Smooth muscle cell of the brain vasculature (primary cell): Measurements from ENCODE around the gene PARD6G.
"Not testable (repeated sequence)": the region's sequence is repeated elsewhere in the genome, so short reads cannot be mapped to it uniquely, and the experiment has no call there.

ENCODE experiments used
- DNase-seq: peaks from one replicate; pipeline ENCODE4 v3.0.0-alpha.2; 2012; ENCODE audit warnings: low read depth, low spot score

PARD6G gene

DNA sequence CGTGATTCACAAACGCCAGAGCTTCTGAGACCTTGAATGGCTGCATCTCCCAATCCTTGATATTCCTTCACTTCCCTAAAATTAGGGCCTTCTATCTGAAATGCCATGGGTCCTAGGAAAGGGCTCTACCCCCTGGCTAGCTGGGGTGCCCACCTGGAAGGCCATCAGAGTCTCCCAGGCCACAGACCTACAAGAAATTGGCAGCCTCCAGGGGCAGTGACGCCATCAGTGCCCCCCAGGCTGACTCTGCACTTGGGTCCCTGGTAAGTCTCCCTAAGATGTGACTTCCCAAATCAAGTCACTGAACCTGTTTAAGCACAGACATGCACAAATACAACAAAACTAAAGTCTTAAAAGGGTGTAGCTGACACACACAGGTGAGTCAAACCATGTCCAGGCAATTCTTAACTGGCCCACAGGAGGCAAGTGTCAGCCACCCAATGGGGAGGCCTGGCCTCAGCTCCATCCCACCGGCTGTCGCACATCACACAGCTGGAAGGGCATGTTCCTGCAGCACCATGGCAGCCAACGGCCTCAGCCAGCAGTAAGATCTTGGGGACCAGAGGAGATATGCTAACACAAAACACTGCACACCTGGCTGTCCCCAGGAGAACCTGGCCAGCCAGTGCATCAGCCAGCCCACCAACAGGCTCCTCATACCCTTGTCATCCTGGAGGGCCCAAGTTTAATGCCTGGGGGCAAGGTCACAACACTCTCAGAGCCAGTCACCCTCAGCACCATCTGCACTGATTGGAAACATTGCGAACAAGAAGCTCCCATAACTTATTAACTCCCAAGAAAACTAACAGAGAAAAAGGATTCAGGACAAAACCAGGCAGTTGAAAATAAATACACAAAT lies 5.2 kb downstream of the PARD6G start:
- no peak for DNase-seq

DNA sequence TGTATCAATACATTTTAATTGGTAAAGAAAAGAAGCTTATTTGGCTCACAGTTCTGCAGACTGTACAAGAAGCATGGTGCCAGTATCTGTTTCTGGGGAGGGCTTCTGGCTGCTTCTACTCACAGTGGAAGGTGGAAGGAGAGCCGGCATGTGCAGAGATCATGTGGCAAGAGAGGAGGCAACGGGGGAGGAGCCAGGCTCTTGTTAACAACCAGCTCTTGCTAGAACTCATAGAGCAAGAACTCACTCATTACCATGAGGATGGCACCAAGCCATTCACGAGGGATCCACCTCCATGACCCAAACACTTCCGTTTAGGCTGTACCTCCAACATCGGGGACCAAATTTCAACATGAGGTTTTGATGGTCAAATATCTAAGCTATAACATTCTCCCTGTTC lies 7.5 kb downstream of the PARD6G start:
- DNase-seq = no peak

DNA sequence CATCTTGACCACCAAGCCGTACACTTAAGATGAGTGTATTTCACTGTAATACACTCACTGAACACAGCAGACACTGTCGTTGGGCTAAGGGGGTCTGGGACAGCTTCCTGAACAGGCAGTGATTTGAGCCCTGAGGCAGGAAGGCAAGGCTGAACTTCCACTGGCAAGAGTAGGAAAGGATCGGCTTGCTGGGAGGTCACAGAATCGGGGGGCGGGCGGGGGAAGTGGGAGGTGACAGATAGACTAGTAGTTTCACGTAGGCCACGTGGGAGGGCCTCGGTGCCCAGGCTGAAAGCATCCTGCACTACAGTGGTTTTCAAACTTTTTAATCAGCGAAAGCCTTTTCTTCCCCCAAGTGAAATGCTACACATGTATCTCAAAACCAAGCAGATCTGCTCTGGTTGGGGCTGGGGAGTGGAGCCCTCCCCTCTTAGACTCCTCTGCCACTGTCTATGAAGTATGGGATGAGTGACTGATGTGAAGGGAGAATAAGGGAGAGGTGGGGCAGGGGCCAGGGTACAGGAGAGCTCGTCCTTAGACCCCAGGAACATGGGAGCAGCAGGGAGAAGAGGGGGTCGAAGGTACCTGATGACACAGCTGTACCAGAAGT lies 8.6 kb downstream of the PARD6G start:
- no peak for DNase-seq

DNA sequence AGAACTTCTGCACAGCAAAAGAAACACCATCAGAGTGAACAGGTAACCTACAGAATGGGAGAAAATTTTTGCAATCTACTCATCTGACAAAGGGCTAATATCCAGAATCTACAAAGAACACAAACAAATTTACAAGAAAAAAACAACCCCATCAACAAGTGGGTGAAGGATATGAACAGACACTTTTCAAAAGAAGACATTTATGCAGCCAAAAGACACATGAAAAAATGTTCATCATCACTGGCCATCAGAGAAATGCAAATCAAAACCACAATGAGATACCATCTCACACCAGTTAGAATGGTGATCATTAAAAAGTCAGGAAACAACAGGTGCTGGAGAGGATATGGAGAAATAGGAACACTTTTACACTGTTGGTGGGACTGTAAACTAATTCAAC lies 9.8 kb downstream of the PARD6G start:
- DNase-seq = not testable (repeated sequence)

DNA sequence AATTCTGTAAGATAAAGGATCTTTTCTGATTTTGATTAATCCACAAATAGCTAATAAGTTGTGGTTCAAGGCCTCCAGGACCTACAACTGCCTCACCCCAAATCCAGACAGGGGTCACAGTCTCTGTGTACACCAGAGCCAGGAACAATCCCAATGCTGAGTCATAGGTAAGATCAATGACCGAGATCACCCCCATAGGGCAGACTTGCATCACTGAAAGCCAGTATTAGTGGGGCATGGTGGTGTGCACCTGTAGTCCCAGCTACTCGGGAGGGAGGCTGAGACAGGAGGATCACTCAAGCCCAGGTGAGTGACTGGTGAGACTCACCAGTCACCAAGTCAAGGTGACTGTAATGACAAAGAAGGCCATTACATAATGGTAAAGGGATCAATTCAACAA lies 12.9 kb downstream of the PARD6G start:
- DNase-seq = no peak

DNA sequence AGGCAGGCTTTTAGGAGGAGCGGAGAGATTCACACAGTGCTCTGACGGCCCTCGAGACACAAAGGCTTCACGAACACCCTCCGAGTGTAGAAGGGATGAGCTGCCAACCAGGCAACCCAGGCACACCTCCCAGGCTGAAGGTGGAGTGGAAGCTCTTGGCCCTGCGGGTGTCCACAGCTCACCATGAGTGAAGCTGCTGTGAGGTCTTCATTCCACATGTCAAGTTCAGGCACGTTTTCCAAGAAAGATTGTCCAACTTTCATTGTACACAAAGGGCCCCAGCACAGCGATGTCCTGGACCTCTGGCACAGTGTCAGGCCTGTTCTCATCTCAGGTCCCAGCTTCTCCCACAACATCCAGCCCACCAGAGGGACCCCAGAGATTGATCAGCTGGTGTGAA lies 13.4 kb downstream of the PARD6G start:
- DNase-seq = no peak

DNA sequence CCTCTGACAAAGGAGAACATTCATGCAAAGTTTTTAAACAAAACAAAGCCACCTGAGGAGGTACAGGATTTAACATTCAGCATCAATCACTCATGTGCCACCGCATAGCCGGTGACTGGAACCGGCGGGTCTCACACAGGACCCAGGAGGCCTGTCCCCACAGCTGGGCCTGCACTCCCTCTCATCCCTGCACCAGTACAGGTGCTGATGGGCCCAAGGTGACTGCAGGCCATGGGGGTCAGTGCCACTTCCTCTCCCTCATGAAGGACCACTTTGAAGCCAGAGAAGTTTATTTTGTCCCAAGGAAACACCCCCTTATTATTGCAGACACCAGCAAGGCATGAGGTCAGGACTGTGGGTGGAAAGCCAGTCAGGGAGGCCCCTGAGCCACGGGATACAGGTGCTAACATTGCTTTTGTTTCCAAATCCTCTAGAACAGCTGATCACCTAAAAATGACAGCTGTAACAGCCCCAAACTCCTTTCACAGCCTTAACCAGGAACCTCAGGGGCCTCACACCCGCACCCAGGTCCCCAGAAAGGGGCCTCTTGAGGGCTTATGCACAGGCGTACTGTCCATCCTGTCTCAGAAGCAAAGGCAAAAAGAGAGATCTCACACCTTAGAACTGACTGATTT lies 14.0 kb downstream of the PARD6G start:
- DNase-seq = no peak

DNA sequence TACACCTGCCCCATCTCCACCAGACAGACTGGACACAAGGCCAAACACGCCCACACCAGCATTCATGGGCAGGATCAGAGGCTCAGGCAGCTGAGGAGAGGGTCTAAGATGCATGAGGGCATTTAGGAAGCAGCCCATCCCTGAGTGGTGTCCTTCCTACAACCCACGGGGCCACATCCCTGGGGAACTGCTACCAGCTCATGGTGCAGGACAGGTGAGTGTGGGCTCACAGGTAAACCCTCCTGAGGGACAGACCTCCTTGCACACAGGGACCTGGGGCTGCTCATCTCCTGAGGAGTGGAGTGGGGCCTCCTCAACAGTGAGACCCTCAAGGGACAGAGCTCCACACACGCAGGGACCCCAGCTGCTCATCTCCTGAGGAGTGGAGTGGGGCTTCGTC lies 14.6 kb downstream of the PARD6G start:
- DNase-seq = no peak

DNA sequence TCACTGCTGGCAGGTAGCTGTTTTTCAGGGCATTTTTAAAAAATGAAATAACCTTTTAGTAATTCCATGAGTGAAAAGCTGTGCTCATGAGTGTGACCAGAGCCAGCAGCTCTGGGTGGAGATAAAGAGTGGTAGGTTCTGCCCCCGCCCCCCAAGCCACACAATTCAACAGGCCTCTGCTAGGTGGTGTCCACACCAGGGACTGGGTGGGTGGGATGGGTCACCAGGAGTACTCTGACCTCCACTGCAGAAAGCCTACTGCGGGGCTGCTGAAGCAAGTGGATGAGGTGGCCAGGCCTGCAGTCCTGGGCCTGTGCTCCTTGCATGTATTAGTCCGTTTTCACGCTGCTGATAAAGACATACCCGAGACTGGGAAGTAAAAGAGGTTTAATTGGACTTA lies 15.3 kb downstream of the PARD6G start:
- no peak for DNase-seq

DNA sequence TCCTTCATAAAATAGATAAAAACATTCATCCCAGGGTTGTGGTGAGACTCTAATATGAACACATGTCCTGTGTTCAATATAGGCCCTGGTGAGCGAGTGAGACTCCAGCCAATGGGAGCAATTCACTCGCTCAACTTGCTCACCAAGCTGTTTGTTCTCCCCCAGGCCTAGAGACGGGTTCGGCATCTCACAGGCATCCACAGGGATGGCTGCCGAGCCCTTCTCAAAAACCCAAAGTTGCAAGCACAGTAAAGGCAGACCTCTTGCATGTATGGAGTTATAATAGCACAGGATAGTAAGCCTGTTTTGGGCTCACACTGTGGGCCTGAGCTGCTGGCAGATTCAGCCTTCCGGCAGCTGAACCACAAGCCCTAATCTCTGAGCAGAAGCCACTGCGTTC lies 15.7 kb downstream of the PARD6G start:
- DNase-seq = no peak

DNA sequence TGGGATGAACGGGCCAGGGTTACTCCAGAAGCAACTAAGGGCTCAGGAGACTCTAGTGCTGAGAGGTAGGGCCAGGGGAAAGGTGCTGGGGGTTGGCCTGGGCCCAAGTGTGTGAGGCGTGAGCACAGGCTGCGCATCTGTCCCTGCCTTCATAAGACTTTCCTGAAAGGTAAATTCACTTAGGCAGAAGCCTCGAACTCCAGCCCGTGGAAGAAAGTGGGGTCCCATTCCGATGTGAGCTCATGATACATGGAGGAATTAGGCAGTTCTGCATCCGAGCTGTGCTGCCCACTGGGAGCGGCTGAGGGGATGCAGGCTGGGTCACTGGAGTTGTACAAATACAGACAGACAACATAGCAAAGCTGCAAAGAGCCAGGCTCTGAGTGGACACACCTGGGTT lies 16.2 kb downstream of the PARD6G start:
- DNase-seq = no peak

DNA sequence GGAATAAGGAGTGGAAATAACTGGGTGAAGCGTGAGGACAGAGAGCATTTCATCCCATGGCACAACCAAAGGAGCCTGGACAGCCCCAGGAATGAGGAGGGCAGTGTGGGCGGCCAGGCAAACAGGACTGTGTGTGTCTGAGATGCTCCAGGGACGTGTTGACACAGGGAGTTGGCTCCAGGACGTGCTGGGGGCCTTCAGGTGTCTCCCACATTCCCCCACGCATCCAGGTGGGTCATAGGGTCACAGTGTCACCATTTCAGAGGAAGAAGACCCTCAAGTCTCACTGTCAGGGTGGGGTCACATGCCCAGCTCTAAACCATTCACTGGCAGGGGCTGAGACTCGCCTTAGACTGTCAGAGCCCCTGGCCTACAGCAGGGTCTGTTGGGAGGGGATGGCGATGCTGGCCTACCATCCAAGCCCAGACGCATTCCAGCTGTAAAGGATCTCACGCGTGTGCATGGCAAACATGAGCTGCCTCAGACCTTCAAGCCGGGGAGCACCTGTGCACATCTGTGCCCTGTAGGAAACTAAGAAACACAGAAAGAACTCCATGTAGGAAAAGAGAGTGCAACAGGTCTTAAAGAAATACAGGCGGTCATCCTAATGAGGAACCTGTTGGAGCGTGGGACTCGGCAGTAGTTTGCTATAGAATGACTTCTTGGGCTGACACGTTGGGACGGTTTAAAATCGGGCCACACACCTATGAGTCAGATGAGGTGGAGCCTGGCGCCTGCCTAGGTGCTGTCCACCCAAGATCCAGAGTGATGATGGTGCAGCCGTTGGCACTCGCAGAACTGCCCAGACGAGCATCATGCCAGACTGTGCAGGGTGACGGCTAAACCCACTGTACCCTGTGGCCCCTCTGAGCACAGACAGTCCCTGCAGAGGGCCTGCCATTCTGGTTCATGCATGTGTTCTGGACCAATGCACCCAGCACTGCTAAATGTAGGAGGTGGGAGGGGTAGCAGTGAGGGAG lies 17.3 kb downstream of the PARD6G start:
- no peak for DNase-seq

DNA sequence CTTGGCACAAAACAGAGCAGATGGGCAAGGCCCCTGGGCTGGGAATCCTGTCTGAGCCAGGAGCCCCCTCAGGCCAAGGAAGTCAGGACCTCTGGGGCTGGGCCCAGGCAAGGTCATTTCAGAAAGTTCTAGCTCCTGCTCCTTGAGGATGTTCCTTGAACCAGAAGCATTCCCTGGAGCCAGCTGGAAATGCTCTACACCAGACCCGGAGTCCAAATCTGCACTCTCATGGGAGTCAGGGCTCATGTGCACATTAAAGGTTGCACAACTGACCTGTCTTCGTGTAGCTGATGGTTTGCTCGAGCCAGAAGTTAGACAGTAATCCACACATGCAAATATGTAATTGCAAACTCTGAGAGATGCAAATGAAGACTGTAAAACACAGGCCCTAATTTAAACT lies 18.0 kb downstream of the PARD6G start:
- no peak for DNase-seq

DNA sequence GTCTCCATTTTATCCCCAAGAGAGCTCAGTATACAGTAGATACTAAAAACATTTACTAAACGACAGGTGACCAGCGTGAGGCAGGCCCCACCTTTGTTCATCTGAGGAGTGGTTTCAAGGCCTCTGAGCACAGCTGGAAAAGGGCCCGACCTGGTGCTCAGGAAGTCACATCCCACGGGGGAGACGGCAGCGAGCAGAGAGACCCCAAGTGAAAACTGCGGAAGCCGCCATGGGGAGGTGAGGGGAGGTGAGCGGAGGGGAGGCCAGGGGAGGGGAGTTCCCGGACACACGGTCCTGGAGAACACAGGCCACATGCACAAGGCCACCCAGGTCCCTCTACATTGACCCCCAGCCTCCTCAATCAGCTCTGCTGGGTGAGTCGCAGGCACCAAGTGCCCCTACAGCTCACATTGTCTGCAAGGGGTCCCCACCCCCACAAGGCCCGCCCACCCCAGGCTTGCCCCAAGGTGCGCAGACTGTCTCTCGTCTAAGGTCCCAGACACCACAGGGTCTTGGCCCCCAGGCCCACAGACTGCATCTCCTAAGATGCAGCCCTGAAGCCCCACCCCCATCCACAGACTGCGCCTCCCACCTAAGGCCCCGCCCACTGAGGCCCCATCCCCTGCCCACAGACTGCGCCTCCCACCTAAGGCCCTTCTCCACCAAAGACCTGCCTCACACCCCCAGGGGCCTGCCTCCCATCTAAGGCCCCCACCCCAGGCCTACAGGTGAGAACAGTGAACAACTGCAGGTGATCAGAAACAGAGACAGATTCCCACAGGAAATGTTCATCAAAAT lies 19.1 kb downstream of the PARD6G start:
- no peak for DNase-seq

DNA sequence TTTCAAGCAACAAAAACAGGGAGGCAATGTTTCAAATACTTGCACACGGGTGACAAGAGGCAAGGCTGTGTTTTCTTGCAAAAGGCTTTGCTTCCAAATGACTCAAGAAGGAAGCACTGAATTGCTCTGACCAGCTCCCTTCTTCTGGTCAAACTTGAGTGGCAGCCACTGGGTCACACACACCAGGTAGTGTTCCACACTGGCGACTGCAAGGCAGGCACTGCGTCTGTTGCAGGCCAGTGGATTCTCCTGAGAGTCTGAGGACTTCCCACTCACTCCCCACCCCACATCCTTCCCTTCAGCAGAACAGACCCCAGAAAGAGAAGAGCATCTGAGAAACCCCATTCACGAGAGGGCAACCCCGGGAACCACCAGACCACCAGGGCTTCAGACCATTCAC lies 19.8 kb downstream of the PARD6G start:
- no peak for DNase-seq

DNA sequence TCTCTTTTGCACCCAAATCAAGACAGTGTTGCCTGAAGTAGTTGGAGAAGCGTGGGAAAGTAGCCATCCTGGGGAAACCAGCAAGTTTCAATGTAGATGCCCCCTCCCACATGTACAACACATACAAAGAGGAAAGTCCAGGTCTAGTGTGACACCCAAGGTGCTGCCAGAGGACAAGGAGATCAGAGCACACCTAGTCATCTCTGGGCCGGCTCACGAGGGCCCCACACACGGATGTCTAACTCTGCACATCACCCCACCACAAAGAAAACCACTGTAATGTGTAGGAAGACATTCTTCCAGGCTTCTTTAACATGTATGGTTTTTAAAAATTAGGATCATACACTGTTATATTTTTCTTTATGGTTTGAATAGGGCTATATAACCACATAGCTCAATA lies 21.6 kb downstream of the PARD6G start:
- no peak for DNase-seq

DNA sequence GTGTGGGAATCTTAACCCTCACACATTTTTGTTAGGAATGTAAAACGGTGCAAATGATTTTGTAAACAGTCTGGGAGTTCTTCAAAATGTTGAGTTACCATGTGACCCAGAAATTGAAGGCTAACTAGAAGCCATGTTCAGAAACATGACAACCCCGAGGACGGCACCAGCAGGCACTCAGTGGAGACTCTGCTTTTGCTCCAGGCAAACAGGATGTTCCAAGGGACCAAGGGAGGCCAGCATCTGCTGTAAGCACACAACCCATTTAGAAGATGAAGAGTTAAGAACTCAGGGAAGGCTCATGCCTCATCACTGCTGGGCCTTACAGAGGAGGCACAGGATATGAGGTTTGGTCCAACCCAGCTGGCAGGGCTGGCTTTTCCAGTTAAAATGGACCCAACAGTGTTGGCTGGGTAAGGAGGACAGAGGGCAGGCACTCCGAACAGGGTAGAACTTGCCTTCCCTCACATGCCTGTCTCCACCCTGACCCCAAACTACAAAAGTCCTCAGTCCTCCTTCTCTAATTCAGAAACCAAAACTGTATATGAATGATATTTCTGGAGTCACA lies 23.6 kb downstream of the PARD6G start:
- no peak for DNase-seq

DNA sequence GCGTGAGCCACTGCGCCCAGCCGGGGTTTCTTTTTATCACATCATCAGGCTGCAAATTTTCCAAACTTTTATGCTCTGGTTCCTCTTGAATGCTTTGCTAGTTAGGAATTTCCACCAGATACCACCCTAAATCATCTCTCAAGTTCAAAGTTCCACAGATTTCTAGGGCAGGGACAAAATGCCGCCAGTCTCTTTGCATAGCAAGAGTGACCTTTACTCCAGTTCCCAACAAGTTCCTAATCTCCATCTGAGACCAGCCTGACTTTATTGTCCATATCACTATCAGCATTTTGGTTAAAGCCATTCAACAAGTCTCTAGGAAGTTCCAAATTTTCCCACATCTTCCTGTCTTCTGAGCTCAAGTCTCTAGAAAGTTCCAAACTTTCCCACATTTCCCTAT lies 27.8 kb downstream of the PARD6G start:
- not testable (repeated sequence) for DNase-seq

DNA sequence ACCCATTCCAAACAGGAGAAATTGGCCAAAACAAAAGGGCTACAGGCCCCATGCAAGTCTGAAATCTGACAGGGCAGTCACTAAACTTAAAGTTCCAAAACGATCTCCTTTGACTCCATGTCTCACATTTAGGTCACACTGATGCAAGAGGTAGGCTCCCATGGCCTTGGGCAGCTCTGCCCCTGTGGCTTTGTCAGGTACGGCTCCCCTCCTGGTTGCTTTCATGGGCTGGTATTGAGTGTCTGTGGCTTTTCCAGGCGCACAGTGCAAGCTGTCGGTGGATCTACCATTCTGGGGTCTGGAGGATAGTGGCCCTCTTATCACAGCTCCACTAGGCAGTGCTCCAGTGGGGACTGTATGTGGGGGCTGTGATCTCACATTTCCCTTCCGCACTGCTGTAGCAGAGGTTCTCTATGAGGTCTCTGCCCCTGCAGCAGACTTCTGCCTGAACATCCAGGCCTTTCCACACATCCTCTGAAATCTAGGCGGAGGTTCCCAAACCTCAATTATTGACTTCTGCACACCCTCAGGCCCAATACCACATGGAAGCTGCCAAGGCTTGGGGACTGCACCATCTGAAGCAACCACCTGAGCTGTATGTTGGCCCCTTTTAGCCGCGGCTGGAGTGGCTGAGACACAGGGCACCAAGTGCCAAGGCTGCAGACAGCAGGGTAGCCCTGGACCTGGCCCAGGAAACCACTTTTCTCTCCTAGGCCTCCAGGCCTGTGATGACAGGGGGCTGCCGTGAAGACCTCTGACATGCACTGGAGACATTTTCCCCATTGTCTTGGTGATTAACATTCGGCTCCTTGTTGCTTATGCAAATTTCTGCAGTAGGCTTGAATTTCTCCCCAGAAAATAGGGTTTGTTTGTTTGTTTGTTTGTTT lies 28.7 kb downstream of the PARD6G start:
- DNase-seq = no peak

DNA sequence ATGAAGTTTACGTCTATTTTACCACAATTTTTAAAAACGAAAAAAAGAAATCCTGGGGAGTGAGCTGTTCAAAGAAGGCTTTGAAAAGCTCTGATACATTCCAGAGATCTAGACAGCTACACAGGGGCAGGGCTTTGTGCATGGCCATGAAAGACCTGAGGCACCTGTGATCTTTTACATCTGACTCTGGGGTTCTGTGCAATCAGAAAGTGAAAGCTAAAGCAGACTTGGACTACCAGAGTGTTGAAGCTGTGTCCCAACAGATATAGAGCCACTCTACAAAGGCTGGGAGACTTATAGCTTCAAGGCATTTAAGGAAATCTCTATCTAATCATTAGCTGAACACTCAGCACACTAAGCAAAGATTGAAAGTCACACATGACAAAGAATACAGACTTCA lies 34.1 kb downstream of the PARD6G start:
- no peak for DNase-seq
